ENCODE results near the gene GPR65. TPM values are rescaled to one million over a fixed set of nuclear protein-coding genes. Genes with fewer than 3 reads are reported as not detected.

Gene GPR65
- total and polyA plus RNA-seq, 4 donors = 0.29 to 2.0 (median 0.79) TPM

- Histone ChIP-seq H3K9me3 (ENCODE audit: control insufficient read depth, insufficient read depth, low read length) (no peaks in the 10 kb centered on the region), H3K4me1 (ENCODE audit: control insufficient read depth, insufficient read depth, low read length) (peaks cover 10% of the 10 kb centered on the region), H3K4me3 (ENCODE audit: low read depth, low read length) (no peak overlapping the region), H3K36me3 (ENCODE audit: control insufficient read depth, insufficient read depth, low read length) (no peaks in the 10 kb centered on the region), H3K27me3 (ENCODE audit: control insufficient read depth, insufficient read depth, low read length) (no peaks in the 10 kb centered on the region), H3K27ac (ENCODE audit: low read depth, low read length) (no peak overlapping the region)
- DNase-seq (ENCODE audit: low read depth in 4 of 6, low spot score in 6 of 6) = no peak
- 97% methylated on average over 5 of the region's 5 CpGs for WGBS (ENCODE audit: insufficient coverage)
Measured at GRCh38 chr14:87989221-87989955, 15.5 kb upstream of the GPR65 start.

DNA sequence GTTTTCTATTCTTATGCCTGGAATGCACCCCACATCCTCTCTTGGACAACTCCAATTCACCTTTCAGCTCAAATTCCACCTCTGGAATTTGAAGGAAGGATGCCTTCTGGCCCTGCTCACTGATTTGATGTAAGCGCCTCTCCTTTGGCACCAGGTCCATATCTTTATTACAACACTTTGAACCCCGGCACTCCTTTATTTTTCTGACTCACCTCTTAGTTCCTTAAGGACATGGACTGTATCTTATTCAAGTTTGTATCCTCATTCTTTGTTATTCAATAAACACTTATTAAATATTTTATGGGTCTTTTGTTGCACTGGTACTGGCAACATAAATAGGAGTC, 15.0 kb upstream of the GPR65 start:
- WGBS (ENCODE audit: insufficient coverage) = no CpG with 5 or more reads among the region's 2 CpGs
- no peaks in the 10 kb centered on the region for H3K9me3 ChIP-seq (ENCODE audit: control insufficient read depth, insufficient read depth, low read length)
- no peaks in the 10 kb centered on the region for H3K36me3 ChIP-seq (ENCODE audit: control insufficient read depth, insufficient read depth, low read length)
- H3K27ac ChIP-seq (ENCODE audit: low read depth, low read length) = no peak overlapping the region
- DNase-seq (ENCODE audit: low read depth in 4 of 6, low spot score in 6 of 6) = no peak
- H3K27me3 ChIP-seq (ENCODE audit: control insufficient read depth, insufficient read depth, low read length) = no peaks in the 10 kb centered on the region
- no peak overlapping the region for H3K4me3 ChIP-seq (ENCODE audit: low read depth, low read length)
- peaks cover 10% of the 10 kb centered on the region for H3K4me1 ChIP-seq (ENCODE audit: control insufficient read depth, insufficient read depth, low read length)

- DNase-seq (ENCODE audit: low read depth in 4 of 6, low spot score in 6 of 6) = no peak
- Histone ChIP-seq H3K36me3 (ENCODE audit: control insufficient read depth, insufficient read depth, low read length) (no peaks in the 10 kb centered on the region), H3K4me3 (ENCODE audit: low read depth, low read length) (no peak overlapping the region), H3K27ac (ENCODE audit: low read depth, low read length) (no peak overlapping the region), H3K27me3 (ENCODE audit: control insufficient read depth, insufficient read depth, low read length) (no peaks in the 10 kb centered on the region), H3K4me1 (ENCODE audit: control insufficient read depth, insufficient read depth, low read length) (peaks cover 10% of the 10 kb centered on the region), H3K9me3 (ENCODE audit: control insufficient read depth, insufficient read depth, low read length) (no peaks in the 10 kb centered on the region)
- 87% methylated on average over 2 of the region's 4 CpGs for WGBS (ENCODE audit: insufficient coverage)
Measured at GRCh38 chr14:87990682-87991081, 14.3 kb upstream of the GPR65 start.

GRCh38 chr14:87992346-87992717, 12.6 kb upstream of the GPR65 start:
- DNase-seq (ENCODE audit: low read depth in 4 of 6, low spot score in 6 of 6) = peak in 4 of 6 donors; percentile 23 to 60 (median 36)
- H3K27me3 ChIP-seq (ENCODE audit: control insufficient read depth, insufficient read depth, low read length) = no peaks in the 10 kb centered on the region
- peak overlapping the region; percentile 82 for H3K27ac ChIP-seq (ENCODE audit: low read depth, low read length)
- no peaks in the 10 kb centered on the region for H3K36me3 ChIP-seq (ENCODE audit: control insufficient read depth, insufficient read depth, low read length)
- H3K4me1 ChIP-seq (ENCODE audit: control insufficient read depth, insufficient read depth, low read length) = peaks cover 10% of the 10 kb centered on the region
- WGBS (ENCODE audit: insufficient coverage) = 5% methylated on average over 20 of the region's 20 CpGs
- H3K4me3 ChIP-seq (ENCODE audit: low read depth, low read length) = peak overlapping the region; percentile 69
- H3K9me3 ChIP-seq (ENCODE audit: control insufficient read depth, insufficient read depth, low read length) = no peaks in the 10 kb centered on the region

GRCh38 chr14:87992718-87993628, 12.0 kb upstream of the GPR65 start, which contains the start of gene GALC:
Gene GALC (minus strand): TSS chr14:87993182. CDS start chr14:87993164, 18 bp downstream.
- no peaks in the 10 kb centered on the region for H3K36me3 ChIP-seq (ENCODE audit: control insufficient read depth, insufficient read depth, low read length)
- WGBS (ENCODE audit: insufficient coverage) = 1% methylated on average over 83 of the region's 83 CpGs

DNA sequence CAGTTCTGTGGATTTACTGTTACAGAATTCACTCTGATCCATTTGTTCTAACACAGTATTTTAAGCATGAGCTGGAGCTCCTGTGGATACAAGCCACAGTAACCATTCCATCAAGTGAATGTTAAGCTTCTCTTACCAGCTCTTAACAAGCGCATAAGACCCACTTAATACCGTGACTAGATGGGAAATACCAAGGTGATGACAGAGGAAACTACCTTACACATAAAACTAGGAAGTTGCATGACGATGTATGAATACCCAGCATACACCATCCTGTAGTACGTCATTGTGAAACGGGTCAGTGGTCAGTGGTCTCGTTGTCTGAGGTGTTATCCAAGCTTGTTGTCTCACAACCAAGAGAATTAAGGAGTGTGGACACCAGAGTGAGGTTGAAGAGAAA, 10.0 kb upstream of the GPR65 start:
- H3K27ac ChIP-seq (ENCODE audit: low read depth, low read length) = no peak overlapping the region
- H3K9me3 ChIP-seq (ENCODE audit: control insufficient read depth, insufficient read depth, low read length) = no peaks in the 10 kb centered on the region
- no CpG with 5 or more reads among the region's 6 CpGs for WGBS (ENCODE audit: insufficient coverage)

More at GRCh38 chr14:87992718-87993628, 12.0 kb upstream of the GPR65 start, which contains the start of gene GALC:
- peaks cover 10% of the 10 kb centered on the region for H3K4me1 ChIP-seq (ENCODE audit: control insufficient read depth, insufficient read depth, low read length)
- H3K9me3 ChIP-seq (ENCODE audit: control insufficient read depth, insufficient read depth, low read length) = no peaks in the 10 kb centered on the region
- no peaks in the 10 kb centered on the region for H3K27me3 ChIP-seq (ENCODE audit: control insufficient read depth, insufficient read depth, low read length)
- DNase-seq (ENCODE audit: low read depth in 4 of 6, low spot score in 6 of 6) = peak; percentile 68 to 98 (median 88)
- H3K27ac ChIP-seq (ENCODE audit: low read depth, low read length) = peak within 1 kb of the TSS; percentile 91
- H3K4me3 ChIP-seq (ENCODE audit: low read depth, low read length) = peak within 1 kb of the TSS; percentile 69

DNA sequence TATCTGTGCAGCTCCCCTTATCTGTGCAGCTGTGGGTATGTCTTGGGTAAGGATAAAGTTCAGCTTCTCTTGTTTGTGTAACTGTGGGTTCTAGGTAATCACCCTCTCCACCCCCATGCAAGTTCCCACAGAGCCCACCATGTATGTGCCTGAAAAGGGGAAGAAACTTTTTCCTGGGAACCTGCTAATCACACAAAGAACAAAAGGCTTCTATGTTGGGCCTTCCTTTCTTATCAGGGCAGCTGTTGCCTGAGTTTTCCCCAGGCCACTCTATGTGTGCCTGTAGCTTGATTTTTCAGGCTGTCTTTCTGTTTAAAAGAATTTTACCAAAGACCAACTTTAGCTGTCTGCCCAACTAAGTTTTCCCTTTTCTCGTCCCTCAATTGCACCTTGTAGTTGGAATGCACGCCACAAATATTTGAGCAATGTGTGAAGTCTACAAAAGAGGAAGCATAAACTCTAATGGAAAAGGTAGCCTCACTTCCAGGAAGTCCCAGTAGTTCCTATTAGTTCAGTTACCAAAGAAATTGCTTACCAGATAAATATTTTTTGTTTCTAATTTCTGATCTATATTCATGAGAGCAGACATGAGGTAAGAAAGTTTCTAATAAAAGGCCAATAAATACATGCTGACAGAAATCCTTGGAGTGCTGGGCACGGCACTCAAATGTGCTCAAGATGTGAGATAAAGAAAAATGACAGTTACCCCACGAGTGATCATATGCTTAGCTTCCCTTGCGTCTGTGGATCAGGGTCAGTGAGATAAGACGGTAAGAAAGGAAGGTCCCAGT, 9.2 kb upstream of the GPR65 start:
- 77% methylated on average over 2 of the region's 6 CpGs for WGBS (ENCODE audit: insufficient coverage)
- H3K27ac ChIP-seq (ENCODE audit: low read depth, low read length) = no peak overlapping the region
- no peaks in the 10 kb centered on the region for H3K36me3 ChIP-seq (ENCODE audit: control insufficient read depth, insufficient read depth, low read length)
- H3K4me3 ChIP-seq (ENCODE audit: low read depth, low read length) = no peak overlapping the region
- H3K4me1 ChIP-seq (ENCODE audit: control insufficient read depth, insufficient read depth, low read length) = peaks cover 10% of the 10 kb centered on the region
- H3K9me3 ChIP-seq (ENCODE audit: control insufficient read depth, insufficient read depth, low read length) = no peaks in the 10 kb centered on the region
- DNase-seq (ENCODE audit: low read depth in 4 of 6, low spot score in 6 of 6) = no peak
- no peaks in the 10 kb centered on the region for H3K27me3 ChIP-seq (ENCODE audit: control insufficient read depth, insufficient read depth, low read length)

More for the DNA sequence above, 10.0 kb upstream of the GPR65 start:
- H3K4me1 ChIP-seq (ENCODE audit: control insufficient read depth, insufficient read depth, low read length) = peaks cover 10% of the 10 kb centered on the region
- DNase-seq (ENCODE audit: low read depth in 4 of 6, low spot score in 6 of 6) = no peak
- no peaks in the 10 kb centered on the region for H3K36me3 ChIP-seq (ENCODE audit: control insufficient read depth, insufficient read depth, low read length)
- H3K27me3 ChIP-seq (ENCODE audit: control insufficient read depth, insufficient read depth, low read length) = no peaks in the 10 kb centered on the region
- no peak overlapping the region for H3K4me3 ChIP-seq (ENCODE audit: low read depth, low read length)

GRCh38 chr14:87996291-87996592, 8.7 kb upstream of the GPR65 start:
- WGBS (ENCODE audit: insufficient coverage) = no CpG with 5 or more reads among the region's 1 CpG
- H3K9me3 ChIP-seq (ENCODE audit: control insufficient read depth, insufficient read depth, low read length) = no peaks in the 10 kb centered on the region
- H3K27me3 ChIP-seq (ENCODE audit: control insufficient read depth, insufficient read depth, low read length) = no peaks in the 10 kb centered on the region
- DNase-seq (ENCODE audit: low read depth in 4 of 6, low spot score in 6 of 6) = no peak
- H3K27ac ChIP-seq (ENCODE audit: low read depth, low read length) = no peak overlapping the region
- no peaks in the 10 kb centered on the region for H3K36me3 ChIP-seq (ENCODE audit: control insufficient read depth, insufficient read depth, low read length)
- H3K4me3 ChIP-seq (ENCODE audit: low read depth, low read length) = no peak overlapping the region
- H3K4me1 ChIP-seq (ENCODE audit: control insufficient read depth, insufficient read depth, low read length) = peaks cover 10% of the 10 kb centered on the region

- no peak for DNase-seq (ENCODE audit: low read depth in 4 of 6, low spot score in 6 of 6)
- Histone ChIP-seq H3K4me3 (ENCODE audit: low read depth, low read length) (no peak overlapping the region), H3K9me3 (ENCODE audit: control insufficient read depth, insufficient read depth, low read length) (no peaks in the 10 kb centered on the region), H3K27ac (ENCODE audit: low read depth, low read length) (no peak overlapping the region), H3K36me3 (ENCODE audit: control insufficient read depth, insufficient read depth, low read length) (no peaks in the 10 kb centered on the region), H3K27me3 (ENCODE audit: control insufficient read depth, insufficient read depth, low read length) (no peaks in the 10 kb centered on the region), H3K4me1 (ENCODE audit: control insufficient read depth, insufficient read depth, low read length) (peaks cover under 1% of the 10 kb centered on the region)
Measured at GRCh38 chr14:87998482-87998881, 6.5 kb upstream of the GPR65 start.

Measured in spinal cord (tissue), 10 donors.